Endothelial cell of umbilical vein (primary cell): ENCODE results near the gene STARD13. TPM values are rescaled to one million over a fixed set of nuclear protein-coding genes. Genes with fewer than 3 reads are reported as not detected.
"Not testable (repeated sequence)": the region's sequence is repeated elsewhere in the genome, so short reads cannot be mapped to it uniquely, and the experiment has no call there.

ENCODE experiments used
- BruUV-seq: library from RNA; stranded (reverse); fragments of 400-500 nt; replicated peaks from 2 replicates; lab custom pipeline; 2021; lab: Mats Ljungman, UMichigan
- CTCF ChIA-PET: fragments of 300-600, 350-600 bp; sonication (Branson Sonifier 250); formaldehyde crosslinking; loops from one replicate; lab custom pipeline; 2021; ENCODE audit warnings: antibody characterized with exemption, inconsistent platforms; lab: Charles Lee
- POLR2A ChIA-PET: fragments of 300-600, 350-600 bp; sonication (Branson Sonifier 250); formaldehyde crosslinking; loops from one replicate; lab custom pipeline; 2021; ENCODE audit warnings: antibody characterized with exemption, inconsistent platforms; lab: Charles Lee
- DNase-seq: peaks from one replicate; pipeline ENCODE4 v3.0.0-alpha.2; 2011; ENCODE audit warnings: low read depth, low spot score
- FAIRE-seq: peaks from 2 replicates; lab custom pipeline; 2011; peaks lifted over from hg19 to GRCh38; lab: Jason Lieb, UNC
- H2AFZ ChIP-seq: 2 replicates; pipeline ENCODE4 v1.6.0; 2012; ENCODE audit warnings: low read depth, low read length, control low read depth, inconsistent platforms
- H3K27ac ChIP-seq: 2 replicates; pipeline ENCODE4 v1.5.1; 2011; ENCODE audit warnings: low read depth, mild to moderate bottlenecking, control low read depth, low read length, moderate library complexity; ENCODE audit not compliant: insufficient read depth
- H3K27me3 ChIP-seq, 2 experiments: 2 replicates each; pipeline versions ENCODE4 v1.6.0 to v1.6.1; 2011; ENCODE audit warnings: low read length in 2 of 2, mixed read lengths in 1 of 2; ENCODE audit not compliant: control insufficient read depth in 2 of 2, insufficient read depth in 2 of 2
- H3K36me3 ChIP-seq, 2 experiments: 2 replicates in 1 of 2; 3 replicates in 1 of 2; pipeline ENCODE4 v1.5.1; 2011; ENCODE audit warnings: low read length in 2 of 2, mild to moderate bottlenecking in 1 of 2, moderate library complexity in 1 of 2; ENCODE audit not compliant: control insufficient read depth in 2 of 2, insufficient read depth in 2 of 2; ENCODE audit errors: extremely low read depth in 1 of 2
- H3K4me1 ChIP-seq: 3 replicates; pipeline ENCODE4 v1.5.1; 2011; ENCODE audit warnings: mild to moderate bottlenecking, low read length; ENCODE audit not compliant: control insufficient read depth, insufficient read depth; ENCODE audit errors: extremely low read depth
- H3K4me2 ChIP-seq: 2 replicates; pipeline ENCODE4 v1.6.1; 2011; ENCODE audit warnings: low read length, control low read depth, mixed read lengths; ENCODE audit not compliant: insufficient read depth
- H3K4me3 ChIP-seq, 3 experiments: fragments of 200-600 bp in 1 of 3; sonication (generic), shearing (Covaris generic) in 1 of 3; replicated peaks in 1 of 3; 2 replicates each; pipeline ENCODE4 v1.5.1; 2011 to 2016; ENCODE audit warnings: control low read depth in 3 of 3, low read length in 3 of 3, mild to moderate bottlenecking in 2 of 3, inconsistent platforms in 1 of 3, low read depth in 1 of 3, moderate library complexity in 1 of 3; ENCODE audit not compliant: insufficient read depth in 1 of 3
- H3K79me2 ChIP-seq: 2 replicates; pipeline ENCODE4 v1.6.0; 2012; ENCODE audit warnings: low read length, inconsistent platforms; ENCODE audit not compliant: control insufficient read depth, insufficient read depth
- H3K9ac ChIP-seq: replicated peaks from 2 replicates; pipeline ENCODE3; 2011; ENCODE audit warnings: low read length, control low read depth; ENCODE audit not compliant: insufficient read depth; ENCODE audit errors: extremely low read depth
- H3K9me1 ChIP-seq: replicated peaks from 3 replicates; pipeline ENCODE4 v1.6.0; 2011; ENCODE audit warnings: mild to moderate bottlenecking, low read length; ENCODE audit not compliant: control insufficient read depth, insufficient read depth; ENCODE audit errors: extremely low read depth
- H3K9me3 ChIP-seq: replicated peaks from 2 replicates; pipeline ENCODE4 v1.5.1; 2012; ENCODE audit warnings: low read length, inconsistent platforms; ENCODE audit not compliant: control insufficient read depth, insufficient read depth
- H4K20me1 ChIP-seq: replicated peaks from 2 replicates; pipeline ENCODE3; 2011; ENCODE audit warnings: mild to moderate bottlenecking, low read length; ENCODE audit not compliant: control insufficient read depth, insufficient read depth; ENCODE audit errors: extremely low read depth
- EZH2 ChIP-seq: IDR thresholded peaks from 2 replicates; pipeline ENCODE4 v1.6.1; 2012; ENCODE audit warnings: borderline replicate concordance, low read depth, mild to moderate bottlenecking, moderate library complexity, low read length, inconsistent platforms; ENCODE audit not compliant: severe bottlenecking
- JUN ChIP-seq: IDR thresholded peaks from 2 replicates; pipeline ENCODE4 v1.6.1; 2011; ENCODE audit warnings: borderline replicate concordance, low read depth; ENCODE audit not compliant: insufficient read length, insufficient read depth
- MYC ChIP-seq: IDR thresholded peaks from one replicate; pipeline ENCODE4 v1.6.1; 2011; ENCODE audit warnings: mild to moderate bottlenecking, low read depth, low read length
- dilution Hi-C: fragments of 300-500 bp; cut with MboI; formaldehyde crosslinking; loops from one replicate; pipeline ENCODE4 v1.15.0; 2019; ENCODE audit warnings: low sequenced_read_pairs; ENCODE audit not compliant: extremely low pct_ligation_motif_present
- intact Hi-C: fragments of 100-400 bp; cut with micrococcal nuclease; formaldehyde crosslinking; loops from one replicate; pipeline ENCODE4 v1.10.0; 2022
- polyA plus RNA-seq, 4 experiments: library from polyadenylated mRNA; depleted of rRNA in 3 of 4; stranded (reverse) in 3 of 4; unstranded in 1 of 4; fragments of >200 nt; gene quantifications; 2 replicates each; pipeline versions ENCODE4 v1.2.1 to v1.2.3, GENCODE V29; 2011 to 2012; ENCODE audit warnings: missing spikeins in 1 of 4
- total RNA-seq: library from RNA; stranded (reverse); gene quantifications from 2 replicates; pipeline ENCODE4 v1.2.3, GENCODE V29; 2021

Gene STARD13
- total and polyA plus RNA-seq, 2 donors (not counting 3 experiments of a cell fraction or from before 2014, with no cell fraction given) = 11.0 to 47.7 TPM

GRCh38 chr13:33165787-33166186, 119.8 kb downstream of the STARD13 start:
- Histone ChIP-seq H3K4me1 (peaks cover 22% of the 10 kb centered on the region), H3K27me3 (no peaks in the 10 kb centered on the region), H2AFZ (no peak overlapping the region), H3K9me3 (no peaks in the 10 kb centered on the region), H3K27ac (no peak overlapping the region), H3K79me2 (peaks cover 26% of the 10 kb centered on the region), H4K20me1 (no peaks in the 10 kb centered on the region), H3K4me2 (no peak overlapping the region), H3K9ac (no peak overlapping the region), H3K36me3 (peaks cover 5 to 17% of the 10 kb centered on the region in 2 experiments), H3K9me1 (no peaks in the 10 kb centered on the region), H3K4me3 (no peak overlapping the region)
- no peak for DNase-seq
- dilution Hi-C loops (no loop called here), intact Hi-C loops (no loop called here)
- no peak for FAIRE-seq
- ChIA-PET POLR2A (no interaction called here), CTCF (no interaction called here)
- TF ChIP-seq JUN = no peak
- BruUV-seq = no TSS peak

- no peaks in the 10 kb centered on the region for H3K9me3 ChIP-seq
Observed at GRCh38 chr13:33164331-33164730, 121.2 kb downstream of the STARD13 start.

GRCh38 chr13:33162725-33163124, 122.8 kb downstream of the STARD13 start:
- peaks cover 16% of the 10 kb centered on the region for H3K79me2 ChIP-seq
- peaks cover 5 to 20% of the 10 kb centered on the region in 2 experiments for H3K36me3 ChIP-seq
- H3K9me3 ChIP-seq, POLR2A ChIA-PET, H3K9ac ChIP-seq, H3K4me3 ChIP-seq, CTCF ChIA-PET, H2AFZ ChIP-seq, H3K9me1 ChIP-seq, dilution Hi-C loops, H3K27ac ChIP-seq, intact Hi-C loops, FAIRE-seq, H3K4me1 ChIP-seq, H4K20me1 ChIP-seq, DNase-seq, H3K27me3 ChIP-seq, H3K4me2 ChIP-seq, BruUV-seq: not testable (repeated sequence)

More at GRCh38 chr13:33164331-33164730, 121.2 kb downstream of the STARD13 start:
- Histone ChIP-seq H3K36me3 (peaks cover 5 to 17% of the 10 kb centered on the region in 2 experiments), H3K4me3 (no peak overlapping the region), H2AFZ (no peak overlapping the region), H3K27ac (no peak overlapping the region), H3K4me2 (no peak overlapping the region), H3K9me1 (no peaks in the 10 kb centered on the region), H3K4me1 (peaks cover 10% of the 10 kb centered on the region), H3K27me3 (no peaks in the 10 kb centered on the region), H4K20me1 (no peaks in the 10 kb centered on the region), H3K79me2 (peaks cover 24% of the 10 kb centered on the region), H3K9ac (no peak overlapping the region)
- POLR2A ChIA-PET = no interaction called here
- dilution Hi-C loops (no loop called here), intact Hi-C loops (no loop called here)
- BruUV-seq = no TSS peak
- no peak for FAIRE-seq
- no peak for DNase-seq
- CTCF ChIA-PET = interaction anchor here (0.8 to 1.3 kb wide), 5 partner anchors 10 to 495 kb away, joined by 3 to 4 read pairs (median 3); no protein-coding TSS in a partner anchor
- TF ChIP-seq EZH2 (no peak), MYC (no peak)
